ENCODE measurements around the gene HIGD1C. TPM values are rescaled to one million over a fixed set of nuclear protein-coding genes. Genes with fewer than 3 reads are reported as not detected.

The HIGD1C gene
- total RNA-seq, 1 donor from 2014 or later = not detected

- peaks cover 5% of the 10 kb centered on the region for H3K4me1 Mint-ChIP-seq
- no peak for DNase-seq
- intact Hi-C loops (cut with micrococcal nuclease) = loop anchor here (5.0 kb wide), 2 partner anchors 354 to 486 kb away; partner anchors contain the start of gene DIP2B
- peaks cover 52% of the 10 kb centered on the region for H3K36me3 Mint-ChIP-seq (ENCODE audit: low read depth)
- H3K27me3 Mint-ChIP-seq = no peaks in the 10 kb centered on the region
- POLR2A ChIA-PET = interaction anchor here (1.7 to 2.7 kb wide), 2 partner anchors 163 to 224 kb away, joined by 15 to 16 read pairs; partner anchors contain the start of gene ATF1
- no peak for ATAC-seq (ENCODE audit: low read depth)
- no peak overlapping the region for H3K27ac Mint-ChIP-seq
- CTCF ChIA-PET = interaction anchor here (1.2 to 9.3 kb wide), 9 partner anchors 16 to 353 kb away, joined by 3 to 205 read pairs (median 6); partner anchors contain the start of gene ATF1
- TF ChIP-seq CTCF (IDR thresholded peaks at IDR 0.05) = no peak
- no peaks in the 10 kb centered on the region for H3K9me3 Mint-ChIP-seq
- no peak overlapping the region for H3K4me3 Mint-ChIP-seq
These were observed 35.7 kb downstream of the HIGD1C start for GRCh38 chr12:50988051-50988450.

GRCh38 chr12:50988871-50989270 is 36.5 kb downstream of the HIGD1C start:
- DNase-seq (no peak), ATAC-seq (ENCODE audit: low read depth) (no peak)
- Mint-ChIP-seq H3K27me3 (no peaks in the 10 kb centered on the region), H3K9me3 (no peaks in the 10 kb centered on the region), H3K27ac (no peak overlapping the region), H3K36me3 (ENCODE audit: low read depth) (peaks cover 55% of the 10 kb centered on the region), H3K4me3 (no peak overlapping the region), H3K4me1 (peaks cover 5% of the 10 kb centered on the region)
- intact Hi-C loops (cut with micrococcal nuclease) = loop anchor here (5.0 kb wide), 2 partner anchors 353 to 487 kb away; partner anchors contain the start of gene DIP2B
- no peak for TF ChIP-seq CTCF (IDR thresholded peaks at IDR 0.05)
- ChIA-PET CTCF (interaction anchor here (0.9 to 9.3 kb wide), 4 partner anchors 42 to 362 kb away, joined by 3 to 205 read pairs (median 36); partner anchors contain the start of gene ATF1), POLR2A (interaction anchor here (2.7 kb wide), 1 partner anchor 224 kb away, joined by 15 read pairs; the partner anchor contains the start of gene ATF1)

GRCh38 chr12:50990147-50990727 is 37.9 kb downstream of the HIGD1C start:
- Mint-ChIP-seq H3K27ac (no peak overlapping the region), H3K27me3 (no peaks in the 10 kb centered on the region), H3K4me3 (no peak overlapping the region), H3K4me1 (peaks cover 5% of the 10 kb centered on the region), H3K36me3 (ENCODE audit: low read depth) (peaks cover 67% of the 10 kb centered on the region), H3K9me3 (no peaks in the 10 kb centered on the region)
- no peak for DNase-seq
- TF ChIP-seq CTCF (IDR thresholded peaks at IDR 0.05) = no peak
- ChIA-PET CTCF (interaction anchor here (9.3 kb wide), 1 partner anchor 163 kb away, joined by 205 read pairs; no protein-coding TSS in a partner anchor), POLR2A (no interaction called here)
- no peak for ATAC-seq (ENCODE audit: low read depth)
- intact Hi-C loops (cut with micrococcal nuclease) = no loop called here

- H3K4me1 Mint-ChIP-seq = peaks cover 5% of the 10 kb centered on the region
- H3K27ac Mint-ChIP-seq = no peak overlapping the region
- ChIA-PET POLR2A (no interaction called here), CTCF (interaction anchor here (1.3 to 9.3 kb wide), 2 partner anchors 164 to 226 kb away, joined by 3 to 205 read pairs; no protein-coding TSS in a partner anchor)
- H3K9me3 Mint-ChIP-seq = no peaks in the 10 kb centered on the region
- H3K36me3 Mint-ChIP-seq (ENCODE audit: low read depth) = peaks cover 73% of the 10 kb centered on the region
- DNase-seq = no peak
- H3K4me3 Mint-ChIP-seq = no peak overlapping the region
- ATAC-seq (ENCODE audit: low read depth) = no peak
- no peak for TF ChIP-seq CTCF (IDR thresholded peaks at IDR 0.05)
- no peaks in the 10 kb centered on the region for H3K27me3 Mint-ChIP-seq
- intact Hi-C loops (cut with micrococcal nuclease) = no loop called here
These were observed 38.4 kb downstream of the HIGD1C start for GRCh38 chr12:50990791-50991190.

- no peaks in the 10 kb centered on the region for H3K9me3 Mint-ChIP-seq
- H3K4me1 Mint-ChIP-seq = peaks cover 5% of the 10 kb centered on the region
- H3K4me3 Mint-ChIP-seq = no peak overlapping the region
- ATAC-seq (ENCODE audit: low read depth) (no peak), DNase-seq (no peak)
- H3K27ac Mint-ChIP-seq = no peak overlapping the region
- intact Hi-C loops (cut with micrococcal nuclease) = no loop called here
- peaks cover 77% of the 10 kb centered on the region for H3K36me3 Mint-ChIP-seq (ENCODE audit: low read depth)
- ChIA-PET POLR2A (no interaction called here), CTCF (interaction anchor here (1.3 kb wide), 1 partner anchor 226 kb away, joined by 3 read pairs; no protein-coding TSS in a partner anchor)
- no peak for TF ChIP-seq CTCF (IDR thresholded peaks at IDR 0.05)
- no peaks in the 10 kb centered on the region for H3K27me3 Mint-ChIP-seq
These were observed 38.9 kb downstream of the HIGD1C start for GRCh38 chr12:50991291-50991690.

All from activated B cell treated with CpG ODN at 0.5 μM for 24 hours (primary cell).